Activated CD8-positive, alpha-beta T cell treated with anti-CD3 and anti-CD28 coated beads for 36 hours (primary cell): ENCODE data around the gene C5orf58. TPM values are rescaled to one million over a fixed set of nuclear protein-coding genes. Genes with fewer than 3 reads are reported as not detected.

ENCODE experiments used
- ATAC-seq: fragments of 200-7000 bp; cut with Tn5 transposase; one replicate; pipeline ENCODE4 v1.10.0; 2021; ENCODE audit warnings: mild to moderate bottlenecking, moderate library complexity
- CTCF ChIA-PET: fragments of 350-600 bp; sonication (Branson Sonifier 250); formaldehyde crosslinking; loops from one replicate; lab custom pipeline; 2021; ENCODE audit warnings: antibody characterized with exemption; lab: Charles Lee
- POLR2A ChIA-PET: fragments of 350-600 bp; sonication (Branson Sonifier 250); formaldehyde crosslinking; loops from one replicate; lab custom pipeline; 2021; ENCODE audit warnings: antibody characterized with exemption; lab: Charles Lee
- DNase-seq: peaks from one replicate; pipeline ENCODE4 v3.0.0-alpha.2; 2020
- H3K27ac Mint-ChIP-seq: one replicate; pipeline ENCODE4 v1.8.0; 2021; ENCODE audit warnings: mild to moderate bottlenecking, mixed read lengths
- H3K27me3 Mint-ChIP-seq: one replicate; pipeline ENCODE4 v1.8.0; 2021; ENCODE audit warnings: mixed read lengths
- H3K36me3 Mint-ChIP-seq: one replicate; pipeline ENCODE4 v1.8.0; 2021; ENCODE audit warnings: low read depth, mixed read lengths
- H3K4me1 Mint-ChIP-seq: one replicate; pipeline ENCODE4 v1.8.0; 2021; ENCODE audit warnings: low read depth, mixed read lengths
- H3K4me3 Mint-ChIP-seq: one replicate; pipeline ENCODE4 v1.8.0; 2021; ENCODE audit warnings: mild to moderate bottlenecking, moderate library complexity, mixed read lengths
- H3K9me3 Mint-ChIP-seq: one replicate; pipeline ENCODE4 v1.8.0; 2021; ENCODE audit warnings: mixed read lengths
- CTCF ChIP-seq: fragments of 200-600 bp; IDR thresholded peaks from one replicate; pipeline ENCODE4 v1.8.0; 2022; ENCODE audit warnings: antibody characterized with exemption, mild to moderate bottlenecking
- intact Hi-C: fragments of 100-400 bp; cut with micrococcal nuclease; formaldehyde crosslinking; loops from one replicate; pipeline ENCODE4 v1.10.0; 2022
- total RNA-seq, 2 experiments: library from RNA; stranded (reverse); gene quantifications; one replicate each; pipeline ENCODE4 v1.2.3, GENCODE V29; 2021

The C5orf58 gene
- total RNA-seq, 2 experiments from 2014 or later, result not detected

- POLR2A ChIA-PET, result interaction anchor here (0.7 to 1.7 kb wide), 4 partner anchors 10 to 77 kb away, joined by 3 to 9 read pairs (median 4); no protein-coding TSS in a partner anchor
Observed at GRCh38 chr5:170256571-170256970, 23.8 kb downstream of the C5orf58 start.

GRCh38 chr5:170257370-170257769 is 24.6 kb downstream of the C5orf58 start:
- no peak for DNase-seq
- H3K4me1 Mint-ChIP-seq, result peaks cover 90% of the 10 kb centered on the region
- intact Hi-C loops, result no loop called here
- H3K27ac Mint-ChIP-seq, result peak overlapping the region; percentile 71
- H3K27me3 Mint-ChIP-seq, result no peaks in the 10 kb centered on the region
- no peak for ATAC-seq
- H3K36me3 Mint-ChIP-seq, result peaks cover 95% of the 10 kb centered on the region
- no peak for TF ChIP-seq CTCF
- ChIA-PET CTCF (interaction anchor here (0.9 to 4.4 kb wide), 5 partner anchors 12 to 81 kb away, joined by 3 to 15 read pairs (median 3); no protein-coding TSS in a partner anchor), POLR2A (interaction anchor here (1.7 to 3.5 kb wide), 2 partner anchors 11 to 74 kb away, joined by 4 to 24 read pairs; no protein-coding TSS in a partner anchor)
- no peak overlapping the region for H3K4me3 Mint-ChIP-seq
- no peaks in the 10 kb centered on the region for H3K9me3 Mint-ChIP-seq

More at GRCh38 chr5:170256571-170256970, 23.8 kb downstream of the C5orf58 start:
- Mint-ChIP-seq H3K9me3 (no peaks in the 10 kb centered on the region), H3K4me3 (no peak overlapping the region), H3K27me3 (no peaks in the 10 kb centered on the region), H3K36me3 (peaks cover 95% of the 10 kb centered on the region), H3K4me1 (peaks cover 88% of the 10 kb centered on the region), H3K27ac (peak overlapping the region; percentile 71)
- DNase-seq, result no peak
- TF ChIP-seq CTCF, result no peak
- intact Hi-C loops, result no loop called here
- CTCF ChIA-PET, result interaction anchor here (0.8 to 4.4 kb wide), 3 partner anchors 31 to 82 kb away, joined by 3 to 15 read pairs (median 3); no protein-coding TSS in a partner anchor
- no peak for ATAC-seq

GRCh38 chr5:170261528-170262043 is 28.8 kb downstream of the C5orf58 start:
- ChIA-PET POLR2A (interaction anchor here (0.6 to 2.4 kb wide), 13 partner anchors 13 to 79 kb away, joined by 3 to 12 read pairs (median 5); partner anchors contain the start of gene LCP2), CTCF (interaction anchor here (1.2 to 4.5 kb wide), 9 partner anchors 13 to 77 kb away, joined by 3 to 31 read pairs (median 5); no protein-coding TSS in a partner anchor)
- no peak for TF ChIP-seq CTCF
- Mint-ChIP-seq H3K27me3 (no peaks in the 10 kb centered on the region), H3K36me3 (peaks cover 97% of the 10 kb centered on the region), H3K9me3 (no peaks in the 10 kb centered on the region), H3K4me1 (peaks cover 90% of the 10 kb centered on the region), H3K27ac (peak overlapping the region; percentile 96), H3K4me3 (no peak overlapping the region)
- intact Hi-C loops, result loop anchor here (5.0 kb wide), 1 partner anchor 36 kb away; the partner anchor contains the start of gene LCP2
- no peak for ATAC-seq
- DNase-seq, result no peak

DNA sequence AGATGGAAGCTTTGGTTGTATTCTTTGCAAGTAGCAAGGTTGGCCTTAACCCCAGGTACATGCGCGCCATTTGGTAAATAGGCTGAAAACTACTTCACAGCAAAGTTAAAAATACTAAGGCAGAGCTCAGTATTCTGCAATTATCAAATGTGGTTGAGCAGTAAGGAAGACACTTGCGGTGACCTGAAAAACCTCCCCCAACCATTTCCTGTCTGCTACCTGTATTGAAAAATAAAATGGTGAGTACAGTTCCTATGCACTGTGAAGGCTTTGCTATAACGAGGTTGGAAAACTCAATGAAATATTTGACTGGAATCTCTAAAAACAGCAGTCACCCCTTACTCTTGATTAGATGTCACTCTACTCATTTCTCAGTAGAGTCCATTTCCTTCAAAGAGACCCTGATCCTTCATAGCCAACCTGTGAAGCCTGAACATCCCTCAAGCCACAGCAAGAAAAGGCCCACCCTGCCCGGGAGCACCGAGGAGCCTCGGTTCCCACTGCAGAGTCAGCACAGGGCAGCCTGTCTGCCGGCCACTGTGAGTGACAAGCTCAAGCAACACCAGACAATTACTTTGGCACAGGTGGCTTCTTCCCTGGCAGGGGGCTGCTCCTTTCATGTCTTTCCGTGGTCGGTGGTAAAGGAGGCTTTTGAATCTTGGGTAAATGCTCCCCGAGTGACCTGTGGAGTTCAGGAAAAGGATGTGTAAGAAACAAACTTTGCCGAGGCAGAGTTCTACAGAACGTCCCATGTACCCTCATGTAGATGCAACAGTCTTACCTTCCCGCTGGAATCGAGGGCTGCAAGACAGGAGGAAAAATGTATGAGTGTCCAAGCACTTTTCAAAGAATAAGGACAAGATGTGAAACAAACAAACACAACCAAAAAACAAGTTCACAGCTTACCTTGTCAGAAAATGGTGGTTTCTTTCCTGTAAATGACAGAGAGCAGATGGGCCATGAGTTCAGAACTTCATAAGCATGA is 29.6 kb downstream of the C5orf58 start:
- Mint-ChIP-seq H3K4me3 (peak overlapping the region; percentile 47), H3K36me3 (peaks cover 97% of the 10 kb centered on the region), H3K27me3 (no peaks in the 10 kb centered on the region), H3K9me3 (no peaks in the 10 kb centered on the region), H3K4me1 (peaks cover 91% of the 10 kb centered on the region), H3K27ac (peak overlapping the region; percentile 96)
- DNase-seq (peak; percentile 60), ATAC-seq (peak; percentile 25)
- POLR2A ChIA-PET, result interaction anchor here (0.6 to 2.4 kb wide), 13 partner anchors 12 to 79 kb away, joined by 3 to 12 read pairs (median 5); partner anchors contain the start of gene LCP2
- intact Hi-C loops, result loop anchor here (5.0 kb wide), 1 partner anchor 35 kb away; the partner anchor contains the start of gene LCP2
- CTCF ChIA-PET, result interaction anchor here (0.9 to 4.5 kb wide), 11 partner anchors 12 to 173 kb away, joined by 3 to 31 read pairs (median 5); no protein-coding TSS in a partner anchor
- no peak for TF ChIP-seq CTCF
